SK-N-SH (cell line): ENCODE measurements around the gene DDX17. TPM values are rescaled to one million over a fixed set of nuclear protein-coding genes. Genes with fewer than 3 reads are reported as not detected.
A peak's percentile ranks its signal among the peaks of the same experiment; 100 is the strongest.

Experiments
- CTCF ChIA-PET: fragments of 300-600, 350-600 bp; formaldehyde crosslinking; extraction: SDS; loops from one replicate; lab custom pipeline; 2021; lab: Yijun Ruan, JAX
- POLR2A ChIA-PET: fragments of 350-600 bp; sonication (Branson Sonifier 250); formaldehyde crosslinking; extraction: SDS; loops from one replicate; lab custom pipeline; 2020; ENCODE audit warnings: antibody characterized with exemption, inconsistent platforms; lab: Yijun Ruan, JAX
- DNase-seq: peaks from one replicate; pipeline ENCODE4 v3.0.0; 2012
- H2AFZ ChIP-seq: fragments of 200-600 bp; sonication (generic); 2 replicates; pipeline ENCODE4 v1.8.1; 2016; ENCODE audit warnings: antibody characterized with exemption, mild to moderate bottlenecking, low read depth
- H3F3A ChIP-seq: fragments of 200-600 bp; sonication (generic); replicated peaks from 2 replicates; pipeline ENCODE3; 2016; ENCODE audit warnings: antibody characterized with exemption, mild to moderate bottlenecking; ENCODE audit not compliant: insufficient read depth
- H3K27ac ChIP-seq, 2 experiments: fragments of 200-500 bp in 1 of 2; fragments of 200-600 bp in 1 of 2; sonication (Bioruptor generic) in 1 of 2; sonication (generic), shearing (Covaris generic) in 1 of 2; 2 replicates each; pipeline versions ENCODE4 v1.5.1 to v1.6.1; 2014 to 2016; ENCODE audit warnings: low read depth in 2 of 2, inconsistent platforms in 1 of 2, low read length in 1 of 2, mild to moderate bottlenecking in 1 of 2, mixed read lengths in 1 of 2
- H3K27me3 ChIP-seq: fragments of 200-600 bp; sonication (generic), shearing (Covaris generic); 2 replicates; pipeline ENCODE4 v1.6.1; 2016; ENCODE audit warnings: mixed run types; ENCODE audit not compliant: insufficient read depth
- H3K36me3 ChIP-seq, 2 experiments: fragments of 200-500 bp in 1 of 2; fragments of 200-600 bp in 1 of 2; sonication (Bioruptor generic) in 1 of 2; sonication (generic) in 1 of 2; replicated peaks in 1 of 2; 2 replicates each; pipeline versions ENCODE3 to v1.5.1; 2014 to 2016; ENCODE audit warnings: low read length in 1 of 2, mild to moderate bottlenecking in 1 of 2; ENCODE audit not compliant: insufficient read depth in 2 of 2, control insufficient read depth in 1 of 2
- H3K4me1 ChIP-seq, 2 experiments: fragments of 200-500 bp in 1 of 2; fragments of 200-600 bp in 1 of 2; sonication (Bioruptor generic) in 1 of 2; sonication (generic), shearing (Covaris generic) in 1 of 2; 2 replicates each; pipeline versions ENCODE4 v1.5.1 to v1.6.1; 2014 to 2016; ENCODE audit warnings: low read depth in 1 of 2, low read length in 1 of 2, mixed run types in 1 of 2; ENCODE audit not compliant: insufficient read depth in 2 of 2, control insufficient read depth in 1 of 2
- H3K4me2 ChIP-seq: fragments of 200-600 bp; sonication (generic), shearing (Covaris generic); 2 replicates; pipeline ENCODE4 v1.6.1; 2017; ENCODE audit warnings: mixed run types
- H3K4me3 ChIP-seq, 2 experiments: fragments of 200-500 bp in 1 of 2; fragments of 200-600 bp in 1 of 2; sonication (Bioruptor generic) in 1 of 2; sonication (generic), shearing (Covaris generic) in 1 of 2; 2 replicates each; pipeline versions ENCODE4 v1.5.1 to v1.8.1; 2014 to 2016; ENCODE audit warnings: low read depth in 2 of 2, inconsistent platforms in 1 of 2, low read length in 1 of 2, mild to moderate bottlenecking in 1 of 2, mixed read lengths in 1 of 2, moderate library complexity in 1 of 2
- H3K79me2 ChIP-seq: fragments of 200-600 bp; sonication (generic); 2 replicates; pipeline ENCODE4 v1.8.1; 2017; ENCODE audit warnings: mild to moderate bottlenecking; ENCODE audit not compliant: insufficient read depth
- H3K9ac ChIP-seq: fragments of 200-600 bp; sonication (generic); 2 replicates; pipeline ENCODE4 v1.6.1; 2017; ENCODE audit warnings: mixed run types
- H3K9me2 ChIP-seq: fragments of 200-600 bp; sonication (generic); 2 replicates; pipeline ENCODE4 v1.6.1; 2017; ENCODE audit warnings: mixed run types
- H3K9me3 ChIP-seq: fragments of 200-600 bp; sonication (generic); 2 replicates; pipeline ENCODE4 v1.6.1; 2017; ENCODE audit warnings: mixed run types, mild to moderate bottlenecking, moderate library complexity
- H4K20me1 ChIP-seq: fragments of 200-600 bp; sonication (generic); 2 replicates; pipeline ENCODE4 v1.6.1; 2017; ENCODE audit warnings: mild to moderate bottlenecking, mixed run types; ENCODE audit not compliant: insufficient read depth
- CHD2 ChIP-seq: fragments of 150-350 bp; IDR thresholded peaks from 2 replicates; pipeline ENCODE4 v1.6.1; 2018; ENCODE audit warnings: low read length; ENCODE audit not compliant: partially characterized antibody
- ELF1 ChIP-seq: IDR thresholded peaks from 2 replicates; pipeline ENCODE4 v1.4.0; 2012
- EZH2phosphoT487 ChIP-seq: fragments of 200-600 bp; sonication (generic); IDR thresholded peaks from 2 replicates; pipeline ENCODE4 v1.6.1; 2017; ENCODE audit warnings: low read depth, mixed run types, mild to moderate bottlenecking, antibody characterized with exemption, moderate library complexity, borderline replicate concordance
- FOSL2 ChIP-seq: IDR thresholded peaks from 2 replicates; pipeline ENCODE4 v1.4.0; 2012; ENCODE audit warnings: low read depth, mild to moderate bottlenecking, moderate library complexity, borderline replicate concordance
- FOXM1 ChIP-seq: IDR thresholded peaks from 2 replicates; pipeline ENCODE4 v1.4.0; 2012; ENCODE audit warnings: low read depth, mild to moderate bottlenecking
- MXI1 ChIP-seq: IDR thresholded peaks from 2 replicates; pipeline ENCODE4 v1.6.1; 2012; ENCODE audit warnings: mild to moderate bottlenecking, low read depth, low read length, improper control_type of control experiment
- NRF1 ChIP-seq: IDR thresholded peaks from 2 replicates; pipeline ENCODE4 v1.6.1; 2012; ENCODE audit warnings: low read depth, mild to moderate bottlenecking, low read length
- PBX3 ChIP-seq: IDR thresholded peaks from 2 replicates; pipeline ENCODE4; 2012
- RFX5 ChIP-seq: IDR thresholded peaks from 2 replicates; pipeline ENCODE4 v1.6.1; 2012; ENCODE audit warnings: mild to moderate bottlenecking, improper control_type of control experiment, low read length
- RXRA ChIP-seq: IDR thresholded peaks from 2 replicates; pipeline ENCODE4 v1.4.0; 2012; ENCODE audit warnings: low read depth, mild to moderate bottlenecking, borderline replicate concordance
- TAF1 ChIP-seq: IDR thresholded peaks from 2 replicates; pipeline ENCODE4 v1.6.1; 2012; ENCODE audit warnings: low read depth, mild to moderate bottlenecking, low read length, moderate library complexity, borderline replicate concordance
- USF1 ChIP-seq: IDR thresholded peaks from 2 replicates; pipeline ENCODE4 v1.4.0; 2012; ENCODE audit warnings: low read depth, borderline replicate concordance
- WGBS: methylation state at CpG from one replicate; pipeline ENCODE4 v1.1.6; 2017; ENCODE audit warnings: low lambda C conversion rate; 5-methylcytosine and 5-hydroxymethylcytosine counted together
- polyA plus RNA-seq, 3 experiments: library from polyadenylated mRNA; depleted of rRNA; stranded (reverse); fragments of >200 nt; gene quantifications; 2 replicates each; pipeline ENCODE4 v1.2.3, GENCODE V29; 2012
- TF ChIP-seq, protein P1 (sequence below): fragments of 150-350 bp; IDR thresholded peaks from 2 replicates; pipeline ENCODE4 v1.6.1; 2016; ENCODE audit warnings: mild to moderate bottlenecking, low read depth, low read length

DDX17 gene
- polyA plus RNA-seq, 1 of the 3 experiments (the other 2 are of a cell fraction): 111 TPM

DNA sequence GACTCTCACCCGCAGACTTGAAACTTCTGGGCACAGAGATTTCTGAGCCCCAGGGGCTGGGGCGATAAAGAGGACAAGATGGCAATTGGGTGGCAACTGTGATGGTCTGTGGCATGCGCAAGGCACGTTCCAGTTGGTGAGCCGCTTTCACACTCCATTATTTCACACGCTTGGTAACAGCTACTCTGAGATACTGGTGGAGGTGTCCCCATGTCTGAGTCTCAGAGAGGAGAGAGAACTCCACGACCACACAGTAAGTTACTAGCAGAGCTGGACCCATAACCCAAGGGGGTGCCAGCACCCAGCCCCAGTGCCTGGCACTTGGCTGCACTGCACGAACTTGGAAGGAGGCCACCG lies 45.1 kb downstream of the DDX17 start:
- no peak overlapping the region for H2AFZ ChIP-seq

GRCh38 chr22:38460426-38460840 lies 45.7 kb downstream of the DDX17 start:
- DNase-seq: no peak
- Histone ChIP-seq H2AFZ (no peak overlapping the region), H3K79me2 (no peaks in the 10 kb centered on the region), H3K9me3 (no peaks in the 10 kb centered on the region), H3K4me3 (no peak overlapping the region), H3K9me2 (no peaks in the 10 kb centered on the region), H3K27me3 (no peaks in the 10 kb centered on the region; the same call in 1 of the 2 replicates), H3K4me1 (peaks cover 0 to 14% of the 10 kb centered on the region in 2 experiments; a peak in 1 of 4 replicates), H3K27ac (no peak overlapping the region), H3F3A (no peaks in the 10 kb centered on the region), H4K20me1 (no peaks in the 10 kb centered on the region), H3K4me2 (no peak overlapping the region), H3K36me3 (no peaks in the 10 kb centered on the region), H3K9ac (no peak overlapping the region)
- CTCF ChIA-PET: no interaction called here
- POLR2A ChIA-PET: no interaction called here
- TF ChIP-seq EZH2phosphoT487 (no peak), PBX3 (no peak), RFX5 (no peak), MXI1 (no peak), NRF1 (no peak), CHD2 (no peak), TAF1 (no peak)
- 80% methylated on average over 6 of the region's 8 CpGs for WGBS

More for the DNA sequence above, 45.1 kb downstream of the DDX17 start:
- Histone ChIP-seq H4K20me1 (no peaks in the 10 kb centered on the region), H3K9me2 (no peaks in the 10 kb centered on the region), H3K9ac (no peak overlapping the region)
- DNase-seq: no peak
- TF ChIP-seq TAF1: no peak
- TF ChIP-seq, all 33 proteins: peak for 0
- no peak overlapping the region for H3K4me3 ChIP-seq
- H3F3A ChIP-seq: no peaks in the 10 kb centered on the region
- H3K27ac ChIP-seq: no peak overlapping the region
- H3K4me2 ChIP-seq: peak overlapping the region; percentile 50; the same call in 1 of the 2 replicates
- H3K4me1 ChIP-seq: peaks cover 0 to 14% of the 10 kb centered on the region in 2 experiments; a peak in 1 of 4 replicates
- H3K36me3 ChIP-seq: no peaks in the 10 kb centered on the region
- CTCF ChIA-PET: interaction anchor here (0.8 kb wide), 1 partner anchor 48 kb away, joined by 3 read pairs; no protein-coding TSS in a partner anchor
- 68% methylated on average over 5 of the region's 9 CpGs for WGBS
- H3K79me2 ChIP-seq: no peaks in the 10 kb centered on the region
- H3K27me3 ChIP-seq: no peaks in the 10 kb centered on the region; the same call in 1 of the 2 replicates
- H3K9me3 ChIP-seq: no peaks in the 10 kb centered on the region
- POLR2A ChIA-PET: no interaction called here

DNA sequence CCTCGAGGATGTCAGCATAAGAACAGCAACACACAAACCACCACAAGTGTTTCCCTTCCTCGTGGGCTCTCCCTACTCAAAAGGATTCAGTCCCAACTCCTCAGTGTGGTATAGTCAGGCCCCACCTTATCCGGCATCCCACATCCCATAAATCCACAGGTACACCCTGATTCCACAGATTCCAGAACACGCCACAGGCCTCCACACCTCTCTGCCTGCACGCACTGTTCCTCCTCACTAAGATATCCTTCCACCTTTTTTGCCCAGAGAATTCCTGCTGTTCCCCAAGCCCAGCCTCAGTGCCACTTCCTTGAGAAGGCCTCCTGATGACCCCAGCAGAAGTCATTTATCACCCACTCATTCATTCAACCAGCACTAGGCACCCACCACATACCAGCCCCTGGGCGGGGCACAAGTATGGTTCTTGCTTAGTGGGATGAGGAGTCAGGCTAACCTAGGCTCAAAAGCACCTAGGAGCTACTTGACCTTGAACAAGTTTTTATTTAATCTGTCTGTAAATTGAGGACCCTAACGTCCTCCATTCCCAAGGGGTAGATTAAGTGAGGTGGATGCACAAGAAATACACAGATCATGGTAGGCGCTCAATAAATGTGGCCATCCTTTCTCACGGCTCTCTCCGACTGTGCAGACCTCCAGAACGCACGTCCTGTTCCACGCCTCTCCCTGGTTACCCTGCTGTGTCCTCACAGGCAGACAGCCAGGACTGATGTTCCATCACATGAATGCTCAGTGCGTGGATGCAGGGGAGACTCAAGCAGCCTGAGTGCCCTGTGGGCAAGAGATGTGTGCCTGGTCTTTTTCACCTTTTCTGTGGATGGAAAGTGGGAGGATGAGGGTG lies 49.0 kb downstream of the DDX17 start:
- no peak overlapping the region for H3K4me2 ChIP-seq
- no peaks in the 10 kb centered on the region; the same call in 1 of the 2 replicates for H3K27me3 ChIP-seq
- H3K36me3 ChIP-seq: no peaks in the 10 kb centered on the region
- 76% methylated on average over 8 of the region's 14 CpGs for WGBS
- no peak overlapping the region; a peak in 1 of 4 replicates for H3K27ac ChIP-seq
- H3K79me2 ChIP-seq: no peaks in the 10 kb centered on the region
- H3K4me1 ChIP-seq: peaks cover 0 to 14% of the 10 kb centered on the region in 2 experiments; a peak in 1 of 4 replicates
- H3K4me3 ChIP-seq: no peak overlapping the region
- ChIA-PET CTCF (no interaction called here), POLR2A (no interaction called here)
- peak; percentile 47 for DNase-seq
- no peak overlapping the region for H2AFZ ChIP-seq
- H3K9me3 ChIP-seq: no peaks in the 10 kb centered on the region
- H3F3A ChIP-seq: no peaks in the 10 kb centered on the region
- no peak overlapping the region for H3K9ac ChIP-seq
- H4K20me1 ChIP-seq: no peaks in the 10 kb centered on the region
- H3K9me2 ChIP-seq: no peaks in the 10 kb centered on the region
- no peak for TF ChIP-seq ELF1
- no peak for TF ChIP-seq RXRA
- TF ChIP-seq USF1: no peak
- no peak for TF ChIP-seq NRF1
- TF ChIP-seq PBX3: no peak
- no peak for TF ChIP-seq FOXM1
- TF ChIP-seq FOSL2: no peak
- TF ChIP-seq, protein P1, sequence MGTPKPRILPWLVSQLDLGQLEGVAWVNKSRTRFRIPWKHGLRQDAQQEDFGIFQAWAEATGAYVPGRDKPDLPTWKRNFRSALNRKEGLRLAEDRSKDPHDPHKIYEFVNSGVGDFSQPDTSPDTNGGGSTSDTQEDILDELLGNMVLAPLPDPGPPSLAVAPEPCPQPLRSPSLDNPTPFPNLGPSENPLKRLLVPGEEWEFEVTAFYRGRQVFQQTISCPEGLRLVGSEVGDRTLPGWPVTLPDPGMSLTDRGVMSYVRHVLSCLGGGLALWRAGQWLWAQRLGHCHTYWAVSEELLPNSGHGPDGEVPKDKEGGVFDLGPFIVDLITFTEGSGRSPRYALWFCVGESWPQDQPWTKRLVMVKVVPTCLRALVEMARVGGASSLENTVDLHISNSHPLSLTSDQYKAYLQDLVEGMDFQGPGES: no peak
